Retina (tissue), 1 donor: ENCODE data around the gene USP12.

Experiments
- DNase-seq: peaks from one replicate; pipeline ENCODE4 v3.0.0-alpha.2; 2016

USP12 gene

GRCh38 chr13:27027086-27027667 lies 144.4 kb downstream of the USP12 start:
- no peak for DNase-seq

- DNase-seq = no peak
Observed at GRCh38 chr13:27026396-27026795, 145.2 kb downstream of the USP12 start.

- DNase-seq = no peak
Observed at GRCh38 chr13:27024776-27025492, 146.7 kb downstream of the USP12 start.

- DNase-seq = no peak
Observed at GRCh38 chr13:27024074-27024461, 147.5 kb downstream of the USP12 start.

GRCh38 chr13:27023385-27024073 lies 148.1 kb downstream of the USP12 start:
- DNase-seq = no peak

- DNase-seq = no peak
Observed at GRCh38 chr13:27022571-27023311, 148.9 kb downstream of the USP12 start.

GRCh38 chr13:27020415-27020814 lies 151.2 kb downstream of the USP12 start:
- DNase-seq = no peak

GRCh38 chr13:27018882-27019281 lies 152.7 kb downstream of the USP12 start:
- no peak for DNase-seq

GRCh38 chr13:27018344-27018861 lies 153.2 kb downstream of the USP12 start:
- DNase-seq = no peak

GRCh38 chr13:27016875-27017274 lies 154.7 kb downstream of the USP12 start:
- DNase-seq = no peak
